ENCODE measurements around the gene TLCD4. TPM values are rescaled to one million over a fixed set of nuclear protein-coding genes. Genes with fewer than 3 reads are reported as not detected.

TLCD4 gene
- total and polyA plus RNA-seq, 2 of the 13 experiments (the other 11 are each of a cell fraction or from before 2014, with no cell fraction given), result 4.7 to 14.5 TPM

GRCh38 chr1:95122151-95122697 lies 5.1 kb downstream of the TLCD4 start (continued):
- TF ChIP-seq ZNF276 (CRISPR knock-in tag; IDR thresholded peaks at IDR 0.05; ENCODE audit: low read depth), result no peak
- no peak for TF ChIP-seq SCMH1 (CRISPR knock-in tag; IDR thresholded peaks at IDR 0.05; ENCODE audit: borderline replicate concordance)
- peak; percentile 93 for TF ChIP-seq MED1 (CRISPR knock-in tag; IDR thresholded peaks at IDR 0.05)
- no peak for TF ChIP-seq DZIP1 (CRISPR knock-in tag; IDR thresholded peaks at IDR 0.05)
- peak; percentile 35; the same call in 1 of the 2 replicates for TF ChIP-seq ZNF431 (CRISPR knock-in tag; IDR thresholded peaks at IDR 0.05; ENCODE audit: borderline replicate concordance, low read depth)
- TF ChIP-seq ZNF891 (CRISPR knock-in tag; IDR thresholded peaks at IDR 0.05), result no peak
- TF ChIP-seq KDM5B (CRISPR knock-in tag; IDR thresholded peaks at IDR 0.05; ENCODE audit: borderline replicate concordance), result no peak
- TF ChIP-seq CCDC6 (CRISPR knock-in tag; IDR thresholded peaks at IDR 0.05), result peak; percentile 76; the same call in 1 of the 2 replicates
- no peak for TF ChIP-seq ZNF333 (CRISPR knock-in tag; IDR thresholded peaks at IDR 0.05; ENCODE audit: borderline replicate concordance)
- no peak for TF ChIP-seq SRY (CRISPR knock-in tag; IDR thresholded peaks at IDR 0.05)
- TF ChIP-seq MEIS1 (CRISPR knock-in tag; IDR thresholded peaks at IDR 0.05; ENCODE audit: borderline replicate concordance), result peak; percentile 75; the same call in 1 of the 2 replicates
- TF ChIP-seq ATF7 (IDR thresholded peaks at IDR 0.05), result no peak
- peak; percentile 61; the same call in 1 of the 2 replicates for TF ChIP-seq ATF7 (CRISPR knock-in tag; IDR thresholded peaks at IDR 0.05)
- 0 out of 2 replicates have a peak, but pooled peaks have one; percentile 31 for TF ChIP-seq RAD21 (CRISPR knock-in tag; IDR thresholded peaks at IDR 0.05)
- no peak for TF ChIP-seq CHD4 (IDR thresholded peaks at IDR 0.05; ENCODE audit: borderline replicate concordance, low read length)
- TF ChIP-seq ZBTB1 (CRISPR knock-in tag; IDR thresholded peaks at IDR 0.05; ENCODE audit: borderline replicate concordance), result no peak
- 0 out of 2 replicates have a peak, but pooled peaks have one; percentile 70 for TF ChIP-seq NCOA1 (CRISPR knock-in tag; IDR thresholded peaks at IDR 0.05)
- no peak for TF ChIP-seq ZNF138 (CRISPR knock-in tag; IDR thresholded peaks at IDR 0.05; ENCODE audit: low read depth)
- no peak for TF ChIP-seq RELA (CRISPR knock-in tag; IDR thresholded peaks at IDR 0.05)
- TF ChIP-seq ZNF441 (CRISPR knock-in tag; IDR thresholded peaks at IDR 0.05; ENCODE audit: borderline replicate concordance), result no peak; the same call in 1 of the 2 replicates
- peak; percentile 39; the same call in 1 of the 2 replicates for TF ChIP-seq ZBTB21 (CRISPR knock-in tag; IDR thresholded peaks at IDR 0.05)
- peak; percentile 68; the same call in 1 of the 2 replicates for TF ChIP-seq STAT6 (CRISPR knock-in tag; IDR thresholded peaks at IDR 0.05; ENCODE audit: borderline replicate concordance)
- TF ChIP-seq RORA (CRISPR knock-in tag; IDR thresholded peaks at IDR 0.05), result no peak
